ENCODE results near the gene ADAMTSL2.

DNA sequence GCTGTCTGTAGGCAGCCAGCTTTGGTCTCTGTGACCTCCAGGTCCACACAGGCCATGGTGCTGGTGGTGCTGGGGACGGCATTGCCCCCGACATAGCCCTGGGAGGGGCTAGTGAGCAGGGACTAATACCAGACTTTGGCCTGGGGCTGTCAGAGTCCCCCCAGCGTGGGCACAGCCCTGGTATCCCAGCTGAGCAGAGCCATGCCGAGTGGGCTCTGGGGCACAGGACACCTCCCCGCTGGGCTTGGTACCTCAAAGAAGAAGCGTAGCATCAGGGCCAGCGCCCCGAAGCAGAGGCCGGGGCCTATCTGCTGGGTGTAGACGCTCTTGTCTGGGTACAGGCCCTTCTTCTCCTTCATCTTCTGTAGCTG, 19.3 kb upstream of the ADAMTSL2 start:
- no peak for TF ChIP-seq GATA2 (IDR thresholded peaks at IDR 0.05; ENCODE audit: low read depth, low read length)
- no peak for TF ChIP-seq GATA3 (IDR thresholded peaks at IDR 0.05; ENCODE audit: low read depth, low read length)

Data from SH-SY5Y (cell line).